WERI-Rb-1 (cell line): ENCODE results near the gene PRSS57.

Source experiments
- DNase-seq: peaks from one replicate; pipeline ENCODE4 v3.0.0-alpha.2; 2020
- H3K27ac ChIP-seq: fragments of 250-450 bp; sonication (Bioruptor Pico); 2 replicates; pipeline ENCODE4 v1.5.1; 2020; ENCODE audit warnings: mild to moderate bottlenecking, moderate library complexity
- H3K27me3 ChIP-seq: fragments of 250-450 bp; sonication (Bioruptor Pico); 2 replicates; pipeline ENCODE4 v1.5.1; 2021; ENCODE audit warnings: mild to moderate bottlenecking, low read depth, moderate library complexity; ENCODE audit not compliant: insufficient read depth, severe bottlenecking
- H3K36me3 ChIP-seq: fragments of 250-450 bp; sonication (Bioruptor Pico); 2 replicates; pipeline ENCODE4 v1.5.1; 2020; ENCODE audit warnings: mild to moderate bottlenecking, moderate library complexity
- H3K4me3 ChIP-seq: 2 replicates; pipeline ENCODE4 v1.5.1; 2011; ENCODE audit warnings: low read depth, mild to moderate bottlenecking, control low read depth, low read length
- H3K9me3 ChIP-seq: fragments of 250-450 bp; sonication (Bioruptor Pico); 2 replicates; pipeline ENCODE4 v1.5.1; 2021; ENCODE audit warnings: mild to moderate bottlenecking, moderate library complexity; ENCODE audit not compliant: severe bottlenecking
- TF ChIP-seq, protein P1 (sequence below): IDR thresholded peaks from 2 replicates; pipeline ENCODE4 v1.5.1; 2011; ENCODE audit warnings: low read depth, mild to moderate bottlenecking, control low read depth, inconsistent platforms, low read length

The PRSS57 gene

DNA sequence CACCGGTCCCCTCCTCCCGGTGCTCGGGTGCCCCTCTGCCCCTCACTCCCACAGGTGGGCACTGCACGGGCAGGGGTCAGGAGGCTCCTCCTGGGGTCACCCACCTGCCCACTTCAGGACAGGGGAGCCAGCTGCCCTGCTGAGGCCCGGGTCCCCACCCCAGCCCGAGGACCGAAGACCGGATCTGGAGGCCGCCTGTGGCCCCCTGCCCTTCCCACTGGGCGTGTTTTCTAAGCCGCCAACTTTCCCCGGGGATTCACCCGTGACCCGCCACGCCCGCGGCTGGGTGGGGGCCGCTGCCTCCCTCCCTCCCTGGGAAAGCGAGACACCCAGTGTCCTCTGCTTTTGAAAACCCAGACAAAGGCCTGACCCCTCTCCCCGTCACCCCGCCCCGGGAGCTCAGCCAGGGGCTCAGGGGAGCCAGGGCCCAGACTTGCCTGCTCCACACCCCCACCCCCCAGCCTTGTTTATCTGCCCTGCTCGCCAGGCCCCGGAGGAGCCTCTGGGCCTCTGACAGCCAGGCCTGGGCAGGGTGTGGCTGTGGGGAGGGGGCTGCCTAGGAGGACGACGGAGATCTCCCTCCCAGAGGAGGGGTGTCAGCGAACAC, 14.8 kb upstream of the PRSS57 start:
- peak overlapping the region; percentile 85 for H3K4me3 ChIP-seq
- H3K27me3 ChIP-seq: no peaks in the 10 kb centered on the region
- H3K27ac ChIP-seq: peak overlapping the region; percentile 89
- H3K36me3 ChIP-seq: peaks cover 10% of the 10 kb centered on the region
- H3K9me3 ChIP-seq: no peaks in the 10 kb centered on the region
- TF ChIP-seq, protein P1, sequence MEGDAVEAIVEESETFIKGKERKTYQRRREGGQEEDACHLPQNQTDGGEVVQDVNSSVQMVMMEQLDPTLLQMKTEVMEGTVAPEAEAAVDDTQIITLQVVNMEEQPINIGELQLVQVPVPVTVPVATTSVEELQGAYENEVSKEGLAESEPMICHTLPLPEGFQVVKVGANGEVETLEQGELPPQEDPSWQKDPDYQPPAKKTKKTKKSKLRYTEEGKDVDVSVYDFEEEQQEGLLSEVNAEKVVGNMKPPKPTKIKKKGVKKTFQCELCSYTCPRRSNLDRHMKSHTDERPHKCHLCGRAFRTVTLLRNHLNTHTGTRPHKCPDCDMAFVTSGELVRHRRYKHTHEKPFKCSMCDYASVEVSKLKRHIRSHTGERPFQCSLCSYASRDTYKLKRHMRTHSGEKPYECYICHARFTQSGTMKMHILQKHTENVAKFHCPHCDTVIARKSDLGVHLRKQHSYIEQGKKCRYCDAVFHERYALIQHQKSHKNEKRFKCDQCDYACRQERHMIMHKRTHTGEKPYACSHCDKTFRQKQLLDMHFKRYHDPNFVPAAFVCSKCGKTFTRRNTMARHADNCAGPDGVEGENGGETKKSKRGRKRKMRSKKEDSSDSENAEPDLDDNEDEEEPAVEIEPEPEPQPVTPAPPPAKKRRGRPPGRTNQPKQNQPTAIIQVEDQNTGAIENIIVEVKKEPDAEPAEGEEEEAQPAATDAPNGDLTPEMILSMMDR: no peak
- peak; percentile 41 for DNase-seq

DNA sequence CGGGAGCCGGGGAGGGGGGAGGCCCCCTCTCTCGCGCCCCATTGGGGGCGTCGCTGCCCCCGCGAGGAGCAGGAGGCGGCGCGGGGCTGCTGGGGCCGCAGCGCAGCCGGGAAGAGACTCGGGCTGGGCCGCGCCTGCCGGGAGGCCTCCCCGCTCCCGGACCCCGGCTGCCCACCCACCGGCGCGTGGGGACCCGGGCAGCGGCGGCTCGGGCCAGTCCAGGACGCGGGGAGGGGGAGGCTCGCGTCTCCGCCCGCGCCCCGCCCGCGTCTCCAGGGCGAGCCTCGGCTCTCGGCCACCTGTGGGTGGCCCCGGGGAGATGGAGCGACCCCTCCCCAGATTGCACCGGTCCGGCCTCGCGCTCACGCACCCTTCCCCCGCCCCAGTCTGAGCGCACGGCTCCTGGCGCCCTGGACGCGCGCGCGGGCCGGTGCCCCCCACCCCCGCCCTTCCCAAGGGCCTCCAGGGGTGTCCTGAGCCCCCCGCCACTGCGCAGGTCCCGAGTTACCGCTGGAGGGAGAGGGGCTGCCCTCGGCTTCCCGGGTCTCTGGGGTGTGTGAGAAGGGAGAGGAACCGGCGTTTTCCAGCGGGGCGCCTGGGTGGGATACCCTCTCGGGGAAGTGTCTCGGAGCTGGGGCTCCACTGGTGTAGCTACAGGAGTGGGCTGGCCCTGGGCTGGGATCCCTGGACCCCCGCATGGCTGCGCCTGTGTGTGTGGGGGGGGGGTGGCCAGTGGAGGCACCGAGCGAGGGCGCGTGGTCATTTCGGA, 14.1 kb upstream of the PRSS57 start:
- Histone ChIP-seq H3K9me3 (no peaks in the 10 kb centered on the region), H3K4me3 (peak overlapping the region; percentile 85), H3K36me3 (peaks cover 10% of the 10 kb centered on the region), H3K27me3 (no peaks in the 10 kb centered on the region), H3K27ac (peak overlapping the region; percentile 89)
- no peak for DNase-seq
- TF ChIP-seq, protein P1: no peak

DNA sequence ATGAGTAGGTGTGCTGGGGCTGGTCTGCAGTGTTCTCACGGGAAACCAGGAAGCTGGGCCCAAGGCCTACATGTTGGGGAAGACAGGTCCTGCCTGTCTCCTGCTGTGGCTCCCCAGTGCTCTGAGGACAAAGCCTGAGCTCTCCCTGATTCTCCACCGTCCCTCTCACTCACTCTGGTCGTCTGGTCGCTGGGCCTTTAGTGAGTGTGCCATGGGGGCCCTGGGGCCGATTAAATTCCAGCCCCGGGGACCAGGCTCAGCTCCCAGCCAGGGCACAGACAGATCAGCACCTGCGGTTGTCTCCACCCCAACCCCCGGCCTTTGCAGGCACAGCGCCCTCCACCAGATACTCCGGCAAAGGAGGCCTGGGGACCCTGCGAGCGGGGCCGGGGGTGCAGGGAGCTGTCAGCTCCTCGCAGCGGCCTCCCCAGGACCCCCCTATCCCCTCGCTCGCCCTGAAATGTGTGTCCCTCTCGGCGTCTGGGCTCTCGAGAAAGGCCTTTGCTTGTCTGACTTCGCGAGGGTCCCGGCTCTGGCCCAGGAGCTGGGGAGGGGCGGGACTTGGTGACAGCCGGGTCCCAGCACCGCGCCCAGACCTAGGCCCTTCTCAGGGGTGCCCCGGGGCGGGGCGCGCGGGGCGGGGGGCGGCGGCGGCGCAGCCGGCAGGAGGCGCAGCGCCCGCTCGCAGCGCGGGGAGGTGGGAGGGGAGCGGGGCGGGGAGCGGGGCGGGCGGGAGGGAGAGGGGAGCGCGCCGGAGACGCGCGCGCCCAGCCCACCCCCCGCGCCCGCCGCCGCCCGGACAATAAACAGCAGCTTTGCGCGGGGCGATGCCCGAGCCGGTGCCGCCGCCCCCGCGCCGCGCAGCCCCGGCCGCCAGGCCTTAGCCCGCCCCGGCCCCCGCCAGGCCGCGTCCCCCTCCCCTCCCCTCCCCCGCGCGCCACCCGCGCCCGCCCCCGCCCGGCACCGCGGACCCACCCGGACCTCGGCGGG, 13.2 kb upstream of the PRSS57 start, which contains the start of gene PALM:
PALM (plus strand) TSS at position 782 of the 990 bp plus-strand sequence. CDS start 212 bp downstream, outside the sequence.
- H3K9me3 ChIP-seq: no peaks in the 10 kb centered on the region
- DNase-seq: peak; percentile 72
- peaks cover 10% of the 10 kb centered on the region for H3K36me3 ChIP-seq
- no peaks in the 10 kb centered on the region for H3K27me3 ChIP-seq
- TF ChIP-seq, protein P1: peak; percentile 25; the same call in 1 of the 2 replicates
- peak within 1 kb of the TSS; percentile 89 for H3K27ac ChIP-seq
- peak within 1 kb of the TSS; percentile 85 for H3K4me3 ChIP-seq

DNA sequence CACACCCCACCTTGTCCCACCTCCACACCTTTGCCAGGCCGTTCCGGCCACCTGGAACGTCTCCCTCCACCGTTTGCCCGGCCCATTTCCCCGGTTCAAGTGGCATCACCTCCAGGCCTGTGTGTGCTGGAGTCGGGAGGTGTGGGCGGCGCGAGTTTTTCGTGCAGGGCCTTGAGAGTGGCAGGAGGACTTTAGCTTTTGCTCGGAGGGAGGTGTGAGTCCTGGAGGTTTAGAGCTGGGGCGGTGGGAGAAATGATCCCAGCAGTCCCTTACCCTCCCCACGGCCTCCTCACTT, 9.1 kb upstream of the PRSS57 start:
- no peak overlapping the region for H3K4me3 ChIP-seq
- TF ChIP-seq, protein P1: no peak
- H3K27ac ChIP-seq: no peak overlapping the region
- H3K9me3 ChIP-seq: no peaks in the 10 kb centered on the region
- no peaks in the 10 kb centered on the region for H3K36me3 ChIP-seq
- H3K27me3 ChIP-seq: no peaks in the 10 kb centered on the region
- DNase-seq: no peak

DNA sequence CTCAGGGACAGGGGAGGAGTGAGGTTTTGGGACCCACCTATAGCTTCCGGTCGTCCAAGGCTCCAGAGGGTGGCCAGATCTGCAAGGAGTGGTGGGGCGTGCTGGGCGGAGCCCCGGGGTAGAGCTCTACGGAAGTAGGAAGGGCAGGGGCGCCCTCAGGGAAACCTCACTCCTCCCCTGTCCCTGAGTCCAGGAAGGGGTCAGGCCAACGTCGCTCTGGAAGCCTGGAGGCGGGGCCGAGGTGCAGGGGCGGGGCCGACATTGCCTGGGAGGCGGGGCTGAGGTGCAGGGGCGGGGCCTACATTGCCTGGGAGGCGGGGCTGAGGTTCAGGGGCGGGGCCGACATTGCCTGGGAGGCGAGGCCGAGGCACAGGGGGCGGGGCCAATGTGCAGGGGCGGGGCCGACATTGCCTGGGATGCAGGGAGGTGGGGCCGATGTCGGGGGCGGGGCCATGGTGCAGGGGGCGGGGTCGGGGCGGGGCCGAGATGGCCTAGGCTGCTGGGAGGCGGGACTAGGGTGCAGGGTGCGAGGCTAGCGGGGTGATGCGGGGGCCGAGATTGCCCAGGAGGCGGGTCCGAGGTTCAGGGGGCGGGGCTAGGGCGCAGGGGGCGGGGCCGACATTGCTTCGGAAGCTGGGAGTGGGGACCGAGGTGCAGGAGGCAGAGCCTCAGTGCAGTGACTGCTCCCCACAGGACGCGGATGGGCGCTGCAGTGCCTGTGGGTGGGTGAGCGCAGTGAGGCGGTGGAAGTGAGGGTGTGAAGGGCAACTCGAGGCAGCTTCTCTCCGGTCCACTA, 8.6 kb upstream of the PRSS57 start:
- DNase-seq: peak; percentile 55

More for the DNA sequence above, 8.6 kb upstream of the PRSS57 start:
- Histone ChIP-seq H3K27ac (no peak overlapping the region), H3K36me3 (no peaks in the 10 kb centered on the region), H3K9me3 (no peaks in the 10 kb centered on the region), H3K4me3 (no peak overlapping the region), H3K27me3 (no peaks in the 10 kb centered on the region)
- TF ChIP-seq, protein P1: 0 out of 2 replicates have a peak, but pooled peaks have one; percentile 21
